ENCODE data around the gene NAMPT. TPM values are rescaled to one million over a fixed set of nuclear protein-coding genes. Genes with fewer than 3 reads are reported as not detected.

Gene NAMPT
- total and polyA plus RNA-seq, 9 of the 15 experiments (the other 6 are each of a cell fraction or from before 2014, with no cell fraction given), result 41.1 to 160 (median 106) TPM

GRCh38 chr7:106283831-106284713 lies 711 bp downstream of the NAMPT start (continued):
- TF ChIP-seq ZNF282 (CRISPR knock-in tag; IDR thresholded peaks at IDR 0.05) (no peak), CHD7 (IDR thresholded peaks at IDR 0.05; ENCODE audit: low read depth, low read length) (no peak), ZBTB43 (CRISPR knock-in tag; IDR thresholded peaks at IDR 0.05) (no peak), PYGO2 (tag; IDR thresholded peaks at IDR 0.05) (no peak), ZKSCAN8 (CRISPR knock-in tag; IDR thresholded peaks at IDR 0.05) (no peak), NFRKB (IDR thresholded peaks at IDR 0.05; ENCODE audit: low read depth) (0 out of 2 replicates have a peak, but pooled peaks have one; percentile 58), POLR2H (tag; IDR thresholded peaks at IDR 0.05; ENCODE audit: low read depth) (0 out of 2 replicates have a peak, but pooled peaks have one; percentile 6), RAD51 (IDR thresholded peaks at IDR 0.05; ENCODE audit: borderline replicate concordance, low read depth) (no peak), ATF7 (IDR thresholded peaks at IDR 0.05) (peak; percentile 48), ARID1B (IDR thresholded peaks at IDR 0.05) (peak; percentile 57; the same call in 1 of the 2 replicates)
- TF ChIP-seq, protein P1, sequence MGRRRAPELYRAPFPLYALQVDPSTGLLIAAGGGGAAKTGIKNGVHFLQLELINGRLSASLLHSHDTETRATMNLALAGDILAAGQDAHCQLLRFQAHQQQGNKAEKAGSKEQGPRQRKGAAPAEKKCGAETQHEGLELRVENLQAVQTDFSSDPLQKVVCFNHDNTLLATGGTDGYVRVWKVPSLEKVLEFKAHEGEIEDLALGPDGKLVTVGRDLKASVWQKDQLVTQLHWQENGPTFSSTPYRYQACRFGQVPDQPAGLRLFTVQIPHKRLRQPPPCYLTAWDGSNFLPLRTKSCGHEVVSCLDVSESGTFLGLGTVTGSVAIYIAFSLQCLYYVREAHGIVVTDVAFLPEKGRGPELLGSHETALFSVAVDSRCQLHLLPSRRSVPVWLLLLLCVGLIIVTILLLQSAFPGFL (CRISPR knock-in tag; IDR thresholded peaks at IDR 0.05), result 0 out of 2 replicates have a peak, but pooled peaks have one; percentile 52
- TF ChIP-seq, protein P2, sequence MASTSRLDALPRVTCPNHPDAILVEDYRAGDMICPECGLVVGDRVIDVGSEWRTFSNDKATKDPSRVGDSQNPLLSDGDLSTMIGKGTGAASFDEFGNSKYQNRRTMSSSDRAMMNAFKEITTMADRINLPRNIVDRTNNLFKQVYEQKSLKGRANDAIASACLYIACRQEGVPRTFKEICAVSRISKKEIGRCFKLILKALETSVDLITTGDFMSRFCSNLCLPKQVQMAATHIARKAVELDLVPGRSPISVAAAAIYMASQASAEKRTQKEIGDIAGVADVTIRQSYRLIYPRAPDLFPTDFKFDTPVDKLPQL (IDR thresholded peaks at IDR 0.05; ENCODE audit: extremely low read depth, insufficient read length), result no peak

Measured in K562 (cell line).